ENCODE measurements around the gene OLFM3.

The OLFM3 gene

DNA sequence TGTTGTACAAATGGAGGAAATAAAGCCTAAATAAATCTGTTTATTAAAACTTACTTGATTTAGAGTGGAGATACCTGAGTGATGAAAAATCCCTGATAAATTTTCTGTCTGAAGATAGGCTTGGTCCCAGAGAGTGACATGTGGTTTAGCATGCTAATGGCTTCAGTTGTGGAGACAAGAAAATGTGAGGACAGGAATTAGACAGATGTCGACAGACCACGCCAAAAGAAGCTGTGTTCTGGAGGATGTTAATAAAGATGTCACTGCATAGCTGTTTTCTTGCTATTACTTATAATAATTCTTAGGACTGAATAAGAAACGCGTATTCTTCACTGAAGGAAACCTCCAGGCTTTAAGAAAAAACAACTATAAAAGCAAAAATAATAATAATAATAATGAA, 154.9 kb downstream of the OLFM3 start:
- DNase-seq = no peak

DNA sequence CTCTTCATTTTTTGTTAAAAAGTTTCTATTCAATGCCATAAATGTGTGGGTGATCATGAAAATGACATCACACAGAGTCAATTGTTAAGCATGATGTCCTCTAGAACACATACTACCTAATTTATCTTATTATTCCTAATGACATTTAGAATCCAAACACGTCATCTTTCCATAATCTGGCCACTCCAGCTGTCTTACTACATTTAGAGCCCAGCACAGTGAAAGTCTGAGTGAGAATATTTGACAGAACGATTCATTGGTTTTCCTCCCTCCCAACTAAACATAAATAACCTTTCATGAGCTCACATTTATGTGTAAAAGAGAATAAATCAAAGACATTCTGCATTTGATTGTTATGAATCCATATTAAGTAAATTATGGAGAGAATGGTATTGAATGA, 160.7 kb downstream of the OLFM3 start:
- DNase-seq = no peak

DNA sequence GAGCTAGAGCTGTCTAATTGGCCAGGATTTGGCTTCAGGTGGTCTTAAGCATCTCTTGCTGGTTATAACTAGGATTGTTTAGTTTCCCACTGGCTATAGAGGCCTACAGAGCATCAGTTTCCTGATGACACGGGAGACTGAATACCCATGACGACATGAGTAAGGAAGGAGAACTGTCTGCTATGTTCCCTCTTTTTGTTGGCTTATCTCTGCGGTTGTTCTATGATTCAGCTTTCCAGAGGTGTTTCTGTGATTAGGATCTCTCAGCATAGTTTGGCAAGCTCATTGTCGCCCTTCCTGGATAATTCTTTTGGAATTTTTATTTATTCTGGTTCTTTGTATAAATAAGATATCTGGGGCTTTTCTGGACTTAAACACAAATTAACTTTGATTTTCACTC, 163.4 kb downstream of the OLFM3 start:
- DNase-seq = no peak

DNA sequence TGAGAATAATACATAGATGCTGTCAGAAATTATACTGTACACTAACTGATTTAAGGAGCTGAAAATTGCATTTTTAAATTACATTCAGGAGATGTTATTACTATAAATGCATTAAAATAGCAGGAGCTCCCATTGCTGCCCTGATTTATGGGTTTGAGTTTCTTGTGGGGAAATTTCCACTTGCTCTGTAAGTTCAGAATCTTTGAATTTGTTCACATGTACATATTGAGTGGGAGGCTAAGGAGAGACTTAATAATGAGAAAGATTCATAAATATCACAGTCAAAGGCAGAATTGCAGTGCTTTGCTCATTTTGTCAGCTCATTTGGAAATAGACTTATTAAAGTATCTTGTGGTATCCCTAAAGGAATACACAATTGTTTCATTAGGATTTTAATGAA, 170.3 kb downstream of the OLFM3 start:
- DNase-seq = no peak

- DNase-seq = no peak
Measured at GRCh38 chr1:101820071-101820470, 176.7 kb downstream of the OLFM3 start.

- DNase-seq = no peak
Measured at GRCh38 chr1:101816262-101816661, 180.5 kb downstream of the OLFM3 start.

- no peak for DNase-seq
Measured at GRCh38 chr1:101798417-101798816, 198.3 kb downstream of the OLFM3 start.

GRCh38 chr1:101797722-101798121, 199.0 kb downstream of the OLFM3 start:
- DNase-seq = no peak

DNA sequence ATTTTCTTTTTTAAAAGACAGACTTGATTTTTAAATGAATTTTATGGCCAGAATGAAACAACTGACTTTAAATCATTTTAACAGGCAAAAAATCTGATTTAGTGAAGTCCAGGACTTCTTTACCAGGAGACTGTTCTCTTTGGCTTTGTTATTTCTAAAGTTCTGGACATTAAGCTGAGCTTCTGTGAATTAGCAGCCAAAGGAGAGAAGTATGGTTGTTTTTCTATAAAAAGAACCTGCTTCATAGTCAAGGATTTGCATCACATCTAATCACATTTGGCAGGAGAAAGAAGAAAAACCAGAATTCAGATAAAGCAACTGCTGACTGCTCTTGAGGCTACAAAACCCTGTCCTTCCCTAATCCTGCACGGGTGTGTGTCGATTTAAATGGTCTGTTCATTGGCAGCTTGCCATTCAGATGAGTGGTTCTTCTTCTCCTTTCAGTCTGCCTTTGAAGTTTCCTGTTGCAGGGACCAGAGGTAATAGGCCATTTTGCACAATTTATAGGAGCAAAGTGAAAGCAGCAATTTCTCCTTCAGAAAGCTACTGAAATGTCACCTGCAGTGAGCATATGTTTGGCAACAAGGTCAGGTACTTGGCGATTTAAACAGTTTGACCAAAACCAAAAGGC, 215.4 kb downstream of the OLFM3 start:
- no peak for DNase-seq

- no peak for DNase-seq
Measured at GRCh38 chr1:101769520-101769919, 227.2 kb downstream of the OLFM3 start.

DNA sequence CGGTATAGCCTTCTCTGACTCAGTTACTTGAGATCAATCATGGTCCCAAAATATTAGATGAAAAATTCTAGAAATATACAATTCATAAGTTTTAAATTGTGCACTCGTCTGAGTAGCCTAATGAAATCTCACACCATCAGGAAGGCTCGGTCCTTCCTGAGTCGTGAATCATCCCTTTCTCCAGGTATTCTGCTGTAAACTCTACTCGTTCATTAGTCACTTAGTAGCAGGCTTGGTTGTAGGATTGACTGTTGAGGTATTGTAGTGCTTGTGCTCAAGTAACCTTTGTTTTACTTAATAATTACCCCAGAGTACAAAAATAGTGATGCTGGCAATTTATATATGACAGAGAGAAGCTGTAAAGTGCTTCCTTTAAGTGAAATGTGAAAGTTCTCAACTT, 238.7 kb downstream of the OLFM3 start:
- DNase-seq = no peak

- no peak for DNase-seq
Measured at GRCh38 chr1:101756411-101756810, 240.3 kb downstream of the OLFM3 start.

Data from activated CD4-positive, alpha-beta T cell treated with anti-CD3 and anti-CD28 coated beads, Interleukin-2, amount 50 U/mL, for 48 hours (primary cell).